IMR-90 (cell line): ENCODE results near the gene TBCEL. TPM values are rescaled to one million over a fixed set of nuclear protein-coding genes. Genes with fewer than 3 reads are reported as not detected.

Experiments
- ATAC-seq: fragments of 200-7000 bp; cut with Tn5 transposase; 2 replicates; pipeline ENCODE4 v1.9.1; 2020; ENCODE audit warnings: low read depth, mild to moderate bottlenecking, moderate library complexity
- BruUV-seq: library from RNA; stranded (reverse); fragments of 400-500 nt; replicated peaks from 2 replicates; lab custom pipeline; 2021; lab: Mats Ljungman, UMichigan
- CTCF ChIA-PET: fragments of 300-600 bp; formaldehyde crosslinking; extraction: SDS; loops from one replicate; lab custom pipeline; 2021; ENCODE audit warnings: antibody characterized with exemption; lab: Yijun Ruan, JAX
- POLR2A ChIA-PET: fragments of 300-600 bp; sonication (Branson Sonifier 250); formaldehyde crosslinking; loops from one replicate; lab custom pipeline; 2022; ENCODE audit warnings: antibody characterized with exemption; ENCODE audit not compliant: unreplicated experiment; lab: Charles Lee
- DNase-seq: peaks from one replicate; pipeline ENCODE4 v3.0.0; 2013
- H2AFZ ChIP-seq: replicated peaks from 2 replicates; pipeline ENCODE3; 2013; ENCODE audit warnings: low read length, mild to moderate bottlenecking; ENCODE audit not compliant: poor library complexity
- H2AK5ac ChIP-seq: 2 replicates; pipeline ENCODE4 v1.6.1; 2013; ENCODE audit warnings: low read depth, low read length, inconsistent platforms
- H2AK9ac ChIP-seq: replicated peaks from 2 replicates; pipeline ENCODE3; 2013; ENCODE audit warnings: mild to moderate bottlenecking, low read depth, low read length, moderate library complexity; ENCODE audit not compliant: poor library complexity
- H2BK120ac ChIP-seq: 2 replicates; pipeline ENCODE4 v1.6.1; 2013; ENCODE audit warnings: low read depth, low read length, inconsistent platforms
- H2BK15ac ChIP-seq: 3 replicates; pipeline ENCODE4 v1.6.1; 2013; ENCODE audit warnings: low read depth, low read length, inconsistent platforms
- H2BK20ac ChIP-seq: 2 replicates; pipeline ENCODE4 v1.6.1; 2013; ENCODE audit warnings: low read depth, mild to moderate bottlenecking, inconsistent platforms, low read length, moderate library complexity
- H2BK5ac ChIP-seq: 2 replicates; pipeline ENCODE4 v1.6.1; 2013; ENCODE audit warnings: mild to moderate bottlenecking, low read depth, low read length, inconsistent platforms; ENCODE audit not compliant: poor library complexity, severe bottlenecking
- H3K14ac ChIP-seq: replicated peaks from 2 replicates; pipeline ENCODE4 v1.6.1; 2013; ENCODE audit warnings: low read depth, low read length, inconsistent platforms
- H3K18ac ChIP-seq: 2 replicates; pipeline ENCODE4 v1.6.1; 2013; ENCODE audit warnings: low read depth, low read length, control low read depth
- H3K23ac ChIP-seq: 2 replicates; pipeline ENCODE4 v1.6.1; 2013; ENCODE audit warnings: low read depth, low read length, inconsistent platforms
- H3K27ac ChIP-seq: 2 replicates; pipeline ENCODE4 v1.5.1; 2013; ENCODE audit warnings: mild to moderate bottlenecking, control low read depth, low read length; ENCODE audit not compliant: insufficient read depth
- H3K27me3 ChIP-seq: 2 replicates; pipeline ENCODE4 v1.6.1; 2013; ENCODE audit warnings: low read length; ENCODE audit not compliant: control insufficient read depth, insufficient read depth
- H3K36me3 ChIP-seq: 2 replicates; pipeline ENCODE4 v1.6.1; 2013; ENCODE audit warnings: low read length, mixed read lengths; ENCODE audit not compliant: control insufficient read depth, insufficient read depth
- H3K4ac ChIP-seq: 2 replicates; pipeline ENCODE4 v1.6.1; 2013; ENCODE audit warnings: low read depth, low read length, inconsistent platforms
- H3K4me1 ChIP-seq: 2 replicates; pipeline ENCODE4 v1.6.1; 2013; ENCODE audit warnings: low read length, mixed read lengths; ENCODE audit not compliant: control insufficient read depth, insufficient read depth
- H3K4me2 ChIP-seq: 2 replicates; pipeline ENCODE4 v1.6.1; 2013; ENCODE audit warnings: low read depth, mild to moderate bottlenecking, control low read depth, low read length, moderate library complexity
- H3K4me3 ChIP-seq: 2 replicates; pipeline ENCODE4 v1.5.1; 2013; ENCODE audit warnings: low read depth, mild to moderate bottlenecking, control low read depth, low read length, moderate library complexity; ENCODE audit not compliant: insufficient read depth
- H3K56ac ChIP-seq: 2 replicates; pipeline ENCODE4 v1.6.1; 2013; ENCODE audit warnings: low read length, inconsistent platforms; ENCODE audit not compliant: insufficient read depth; ENCODE audit errors: extremely low read depth
- H3K79me1 ChIP-seq, 2 experiments: 2 replicates each; pipeline ENCODE4 v1.6.1; 2013; ENCODE audit warnings: low read length in 2 of 2, inconsistent platforms in 1 of 2, low read depth in 1 of 2
- H3K9ac ChIP-seq: 2 replicates; pipeline ENCODE4 v1.6.1; 2013; ENCODE audit warnings: low read depth, low read length, control low read depth
- H3K9me1 ChIP-seq: 2 replicates; pipeline ENCODE4 v1.6.1; 2013; ENCODE audit warnings: low read length, inconsistent platforms; ENCODE audit not compliant: insufficient read depth
- H3K9me3 ChIP-seq: 2 replicates; pipeline ENCODE4 v1.6.1; 2013; ENCODE audit warnings: low read length; ENCODE audit not compliant: control insufficient read depth, insufficient read depth
- H4K20me1 ChIP-seq: 2 replicates; pipeline ENCODE4 v1.6.1; 2013; ENCODE audit warnings: low read length, inconsistent platforms; ENCODE audit not compliant: insufficient read depth
- H4K5ac ChIP-seq: 2 replicates; pipeline ENCODE4 v1.6.1; 2013; ENCODE audit warnings: mild to moderate bottlenecking, low read depth, low read length, control low read depth
- H4K8ac ChIP-seq, 2 experiments: 2 replicates each; pipeline ENCODE4 v1.6.1; 2013; ENCODE audit warnings: low read depth in 2 of 2, low read length in 2 of 2, control low read depth in 1 of 2, inconsistent platforms in 1 of 2
- H4K91ac ChIP-seq: 2 replicates; pipeline ENCODE4 v1.6.1; 2013; ENCODE audit warnings: low read depth, low read length, inconsistent platforms; ENCODE audit not compliant: insufficient read depth
- BHLHE40 ChIP-seq: fragments of 150-350 bp; IDR thresholded peaks from 2 replicates; pipeline ENCODE4 v1.6.1; 2016; ENCODE audit warnings: mild to moderate bottlenecking, low read depth, low read length
- CHD1 ChIP-seq: IDR thresholded peaks from 2 replicates; pipeline ENCODE4 v1.6.1; 2012; ENCODE audit warnings: low read depth, low read length, improper control_type of control experiment
- ELK1 ChIP-seq: fragments of 150-350 bp; IDR thresholded peaks from 2 replicates; pipeline ENCODE4 v1.6.1; 2016; ENCODE audit warnings: low read depth, mild to moderate bottlenecking, low read length, moderate library complexity, borderline replicate concordance
- FOS ChIP-seq: fragments of 150-350 bp; IDR thresholded peaks from 2 replicates; pipeline ENCODE4 v1.6.1; 2016; ENCODE audit warnings: low read depth, low read length
- MAZ ChIP-seq: IDR thresholded peaks from 2 replicates; pipeline ENCODE4 v1.6.1; 2012; ENCODE audit warnings: low read depth, mild to moderate bottlenecking, low read length, improper control_type of control experiment, moderate library complexity, borderline replicate concordance
- MXI1 ChIP-seq: IDR thresholded peaks from 2 replicates; pipeline ENCODE4 v1.6.1; 2012; ENCODE audit warnings: low read depth, mild to moderate bottlenecking, low read length, moderate library complexity, borderline replicate concordance
- POLR2A ChIP-seq: IDR thresholded peaks from 2 replicates; pipeline ENCODE4 v1.6.1; 2012; ENCODE audit warnings: mild to moderate bottlenecking, low read depth, low read length
- RAD21 ChIP-seq: IDR thresholded peaks from 2 replicates; pipeline ENCODE4 v1.6.1; 2012; ENCODE audit warnings: low read length, improper control_type of control experiment
- RCOR1 ChIP-seq: IDR thresholded peaks from 2 replicates; pipeline ENCODE4 v1.6.1; 2012; ENCODE audit warnings: mild to moderate bottlenecking, low read length, improper control_type of control experiment; ENCODE audit not compliant: insufficient replicate concordance
- RFX5 ChIP-seq: IDR thresholded peaks from 2 replicates; pipeline ENCODE4 v1.8.0; 2012; ENCODE audit warnings: low read depth, mild to moderate bottlenecking, low read length, moderate library complexity
- SMC3 ChIP-seq: fragments of 150-350 bp; IDR thresholded peaks from 2 replicates; pipeline ENCODE4 v1.6.1; 2016; ENCODE audit warnings: low read depth, mild to moderate bottlenecking, antibody characterized with exemption, low read length, moderate library complexity
- USF2 ChIP-seq: fragments of 150-350 bp; IDR thresholded peaks from 2 replicates; pipeline ENCODE4 v1.6.1; 2017; ENCODE audit warnings: mild to moderate bottlenecking, antibody characterized with exemption, low read length, low read depth
- WGBS, 2 experiments: methylation state at CpG; one replicate each; pipeline versions ENCODE4 v1.1.5 to v1.1.7; 2013; ENCODE audit warnings: missing lambda C conversion rate in 2 of 2; ENCODE audit not compliant: insufficient read length in 1 of 2; ENCODE audit errors: extremely low coverage in 2 of 2; 5-methylcytosine and 5-hydroxymethylcytosine counted together
- dilution Hi-C: fragments of 300-500 bp; cut with HindIII; formaldehyde crosslinking; loops from one replicate; pipeline ENCODE4 v1.14.3; 2018; ENCODE audit warnings: low sequenced_read_pairs; ENCODE audit not compliant: unreplicated experiment
- in situ Hi-C: fragments of 300-500 bp; cut with MboI; formaldehyde crosslinking; loops from 3 replicates; pipeline ENCODE4 v1.14.3; 2019; ENCODE audit warnings: low sequenced_read_pairs, inconsistent platforms, mixed read lengths
- intact Hi-C: fragments of 100-400 bp; cut with micrococcal nuclease; formaldehyde crosslinking; loops from 2 replicates; pipeline ENCODE4 v1.10.0; 2022
- polyA plus RNA-seq, 3 experiments: library from polyadenylated mRNA; depleted of rRNA; stranded (reverse); fragments of >200 nt; gene quantifications; 2 replicates each; pipeline ENCODE4 v1.2.3, GENCODE V29; 2012; ENCODE audit warnings: low replicate concordance in 1 of 3
- total RNA-seq: library from RNA; depleted of rRNA; stranded (reverse); fragments of >200 nt; gene quantifications from 2 replicates; pipeline ENCODE4 v1.2.3, GENCODE V29; 2012
- TF ChIP-seq, protein P1 (sequence below): conservative IDR thresholded peaks from 2 replicates; pipeline ENCODE4 v1.5.1; 2012; ENCODE audit warnings: mild to moderate bottlenecking, low read depth, low read length, improper control_type of control experiment

Gene TBCEL
- total and polyA plus RNA-seq, 2 of the 4 experiments (the other 2 are of a cell fraction): 7.1 to 21.0 TPM

GRCh38 chr11:121105481-121106195, 81.7 kb downstream of the TBCEL start:
- in situ Hi-C loops: no loop called here
- no CpG with 5 or more reads among the region's 6 CpGs for WGBS, 2 experiments
- intact Hi-C loops: loop anchor here (5.0 kb wide), 1 partner anchor 78 kb away; no protein-coding TSS in a partner anchor

More at GRCh38 chr11:121105481-121106195, 81.7 kb downstream of the TBCEL start:
- Histone ChIP-seq H3K9me3 (no peaks in the 10 kb centered on the region), H3K27me3 (peaks cover 54% of the 10 kb centered on the region), H3K23ac (no peak overlapping the region), H2AK5ac (no peak overlapping the region), H4K8ac (no peak overlapping the region), H3K18ac (no peak overlapping the region), H3K4me2 (no peak overlapping the region), H3K4ac (no peak overlapping the region), H2BK5ac (no peak overlapping the region), H3K27ac (no peak overlapping the region), H3K56ac (no peak overlapping the region), H3K9me1 (no peaks in the 10 kb centered on the region), H2AFZ (no peak overlapping the region), H3K14ac (no peak overlapping the region), H3K9ac (no peak overlapping the region), H2BK120ac (no peak overlapping the region), H2BK20ac (no peak overlapping the region), H3K4me3 (no peak overlapping the region), H2BK15ac (no peak overlapping the region), H4K20me1 (no peaks in the 10 kb centered on the region), H2AK9ac (no peak overlapping the region), H3K4me1 (peaks cover 2% of the 10 kb centered on the region; the same call in 1 of the 2 replicates), H3K79me1 (no peaks in the 10 kb centered on the region), H3K36me3 (no peaks in the 10 kb centered on the region), H4K91ac (no peak overlapping the region), H4K5ac (no peak overlapping the region)
- no TSS peak for BruUV-seq
- TF ChIP-seq BHLHE40 (no peak), CHD1 (no peak), USF2 (no peak), FOS (no peak), RCOR1 (no peak), POLR2A (no peak), MAZ (no peak), RAD21 (no peak), MXI1 (no peak), ELK1 (no peak), SMC3 (no peak), RFX5 (no peak)
- TF ChIP-seq, protein P1, sequence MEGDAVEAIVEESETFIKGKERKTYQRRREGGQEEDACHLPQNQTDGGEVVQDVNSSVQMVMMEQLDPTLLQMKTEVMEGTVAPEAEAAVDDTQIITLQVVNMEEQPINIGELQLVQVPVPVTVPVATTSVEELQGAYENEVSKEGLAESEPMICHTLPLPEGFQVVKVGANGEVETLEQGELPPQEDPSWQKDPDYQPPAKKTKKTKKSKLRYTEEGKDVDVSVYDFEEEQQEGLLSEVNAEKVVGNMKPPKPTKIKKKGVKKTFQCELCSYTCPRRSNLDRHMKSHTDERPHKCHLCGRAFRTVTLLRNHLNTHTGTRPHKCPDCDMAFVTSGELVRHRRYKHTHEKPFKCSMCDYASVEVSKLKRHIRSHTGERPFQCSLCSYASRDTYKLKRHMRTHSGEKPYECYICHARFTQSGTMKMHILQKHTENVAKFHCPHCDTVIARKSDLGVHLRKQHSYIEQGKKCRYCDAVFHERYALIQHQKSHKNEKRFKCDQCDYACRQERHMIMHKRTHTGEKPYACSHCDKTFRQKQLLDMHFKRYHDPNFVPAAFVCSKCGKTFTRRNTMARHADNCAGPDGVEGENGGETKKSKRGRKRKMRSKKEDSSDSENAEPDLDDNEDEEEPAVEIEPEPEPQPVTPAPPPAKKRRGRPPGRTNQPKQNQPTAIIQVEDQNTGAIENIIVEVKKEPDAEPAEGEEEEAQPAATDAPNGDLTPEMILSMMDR: no peak
- ChIA-PET POLR2A (no interaction called here), CTCF (no interaction called here)
- dilution Hi-C loops: no loop called here
- no peak for DNase-seq
- no peak for ATAC-seq
